CD4-positive, alpha-beta T cell (primary cell): ENCODE measurements around the gene HMGB2. TPM values are rescaled to one million over a fixed set of nuclear protein-coding genes. Genes with fewer than 3 reads are reported as not detected.

ENCODE experiments used
- ATAC-seq: fragments of 200-7000 bp; cut with Tn5 transposase; one replicate; pipeline ENCODE4 v1.10.0; 2022; ENCODE audit warnings: mild to moderate bottlenecking; ENCODE audit not compliant: poor library complexity
- CTCF ChIA-PET: fragments of 350-600 bp; sonication (Branson Sonifier 250); formaldehyde crosslinking; loops from one replicate; lab custom pipeline; 2021; ENCODE audit warnings: antibody characterized with exemption, inconsistent platforms; lab: Charles Lee
- POLR2A ChIA-PET: fragments of 350-600 bp; sonication (Branson Sonifier 250); formaldehyde crosslinking; loops from one replicate; lab custom pipeline; 2021; ENCODE audit warnings: antibody characterized with exemption, inconsistent platforms; lab: Charles Lee
- DNase-seq, 14 experiments: peaks; one replicate each; pipeline ENCODE4 v3.0.0-alpha.2; 2013 to 2020; ENCODE audit warnings: mixed read lengths in 2 of 14
- H3K27ac ChIP-seq, 2 donors: one replicate each; pipeline versions ENCODE4 v1.5.1 to v1.7.0; 2013; ENCODE audit warnings: low read length in 2 of 2, low read depth in 1 of 2, mild to moderate bottlenecking in 1 of 2
- H3K27me3 ChIP-seq, 2 experiments: 1 replicate in 1 of 2; 2 replicates in 1 of 2; pipeline versions ENCODE4 v1.6.1 to v1.7.0; 2013; ENCODE audit warnings: low read length in 2 of 2, control low read depth in 1 of 2, mild to moderate bottlenecking in 1 of 2, moderate library complexity in 1 of 2; ENCODE audit not compliant: insufficient read depth in 2 of 2, control insufficient read depth in 1 of 2
- H3K36me3 ChIP-seq: one replicate; pipeline ENCODE4 v1.6.1; 2013; ENCODE audit warnings: low read length, control low read depth; ENCODE audit not compliant: insufficient read depth
- H3K4me1 ChIP-seq: one replicate; pipeline ENCODE4 v1.6.1; 2013; ENCODE audit warnings: low read length, control low read depth; ENCODE audit not compliant: insufficient read depth
- H3K4me3 ChIP-seq: one replicate; pipeline ENCODE4 v1.5.1; 2013; ENCODE audit warnings: mild to moderate bottlenecking, low read length, moderate library complexity
- H3K9me3 ChIP-seq, 2 experiments: 1 replicate in 1 of 2; 2 replicates in 1 of 2; pipeline versions ENCODE4 v1.6.1 to v1.7.0; 2013; ENCODE audit warnings: low read length in 2 of 2, mild to moderate bottlenecking in 2 of 2, control low read depth in 1 of 2, moderate library complexity in 1 of 2; ENCODE audit not compliant: control insufficient read depth in 1 of 2, insufficient read depth in 1 of 2
- H3K27ac Mint-ChIP-seq: one replicate; pipeline ENCODE4 v1.8.0; 2020; ENCODE audit warnings: mixed read lengths
- H3K27me3 Mint-ChIP-seq: one replicate; pipeline ENCODE4 v1.8.0; 2021; ENCODE audit warnings: mixed read lengths
- H3K36me3 Mint-ChIP-seq: one replicate; pipeline ENCODE4 v1.8.0; 2021; ENCODE audit warnings: low read depth, mixed read lengths
- H3K4me1 Mint-ChIP-seq: one replicate; pipeline ENCODE4 v1.8.0; 2021; ENCODE audit warnings: low read depth, mixed read lengths
- H3K4me3 Mint-ChIP-seq: one replicate; pipeline ENCODE4 v1.8.0; 2020; ENCODE audit warnings: mild to moderate bottlenecking, mixed read lengths
- H3K9me3 Mint-ChIP-seq: one replicate; pipeline ENCODE4 v1.8.0; 2020; ENCODE audit warnings: mixed read lengths
- intact Hi-C, 2 experiments: fragments of 100-400 bp; cut with DNase I in 1 of 2; cut with micrococcal nuclease in 1 of 2; formaldehyde crosslinking; loops; one replicate each; pipeline versions ENCODE4 v1.15.1 to v1.9.0; 2023 to 2025; cut with DNase I, micrococcal nuclease
- total RNA-seq, 174 experiments: library from RNA in 2 of 174; stranded (reverse) in 2 of 174; gene quantifications; one replicate each; pipeline ENCODE4 v1.2.3 and lab custom pipeline; 2021 to 2026
- TF ChIP-seq, protein P1 (sequence below): fragments of 200-600 bp; IDR thresholded peaks from one replicate; pipeline ENCODE4 v1.8.0; 2022; ENCODE audit warnings: antibody characterized with exemption, mild to moderate bottlenecking

Gene HMGB2
- total RNA-seq, 2 experiments from 2014 or later, result 228 to 232 TPM

- no peaks in the 10 kb centered on the region for H3K4me1 Mint-ChIP-seq
- no peak overlapping the region for H3K27ac Mint-ChIP-seq
- Histone ChIP-seq H3K4me1 (no peaks in the 10 kb centered on the region), H3K9me3 (no peaks in the 10 kb centered on the region), H3K36me3 (no peaks in the 10 kb centered on the region), H3K27me3 (no peaks in the 10 kb centered on the region), H3K4me3 (no peak overlapping the region), H3K27ac (no peak overlapping the region)
- CTCF ChIA-PET, result no interaction called here
- intact Hi-C loops, result no loop called here
- peaks cover 6% of the 10 kb centered on the region for H3K27me3 Mint-ChIP-seq
- no peaks in the 10 kb centered on the region for H3K36me3 Mint-ChIP-seq
- DNase-seq, result no peak
- ATAC-seq, result no peak
- H3K9me3 Mint-ChIP-seq, result no peaks in the 10 kb centered on the region
- H3K4me3 Mint-ChIP-seq, result no peak overlapping the region
- TF ChIP-seq, protein P1, sequence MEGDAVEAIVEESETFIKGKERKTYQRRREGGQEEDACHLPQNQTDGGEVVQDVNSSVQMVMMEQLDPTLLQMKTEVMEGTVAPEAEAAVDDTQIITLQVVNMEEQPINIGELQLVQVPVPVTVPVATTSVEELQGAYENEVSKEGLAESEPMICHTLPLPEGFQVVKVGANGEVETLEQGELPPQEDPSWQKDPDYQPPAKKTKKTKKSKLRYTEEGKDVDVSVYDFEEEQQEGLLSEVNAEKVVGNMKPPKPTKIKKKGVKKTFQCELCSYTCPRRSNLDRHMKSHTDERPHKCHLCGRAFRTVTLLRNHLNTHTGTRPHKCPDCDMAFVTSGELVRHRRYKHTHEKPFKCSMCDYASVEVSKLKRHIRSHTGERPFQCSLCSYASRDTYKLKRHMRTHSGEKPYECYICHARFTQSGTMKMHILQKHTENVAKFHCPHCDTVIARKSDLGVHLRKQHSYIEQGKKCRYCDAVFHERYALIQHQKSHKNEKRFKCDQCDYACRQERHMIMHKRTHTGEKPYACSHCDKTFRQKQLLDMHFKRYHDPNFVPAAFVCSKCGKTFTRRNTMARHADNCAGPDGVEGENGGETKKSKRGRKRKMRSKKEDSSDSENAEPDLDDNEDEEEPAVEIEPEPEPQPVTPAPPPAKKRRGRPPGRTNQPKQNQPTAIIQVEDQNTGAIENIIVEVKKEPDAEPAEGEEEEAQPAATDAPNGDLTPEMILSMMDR, result no peak
- POLR2A ChIA-PET, result interaction anchor here (0.7 kb wide), 1 partner anchor 9 kb away, joined by 3 read pairs; no protein-coding TSS in a partner anchor
Observed at GRCh38 chr4:173380987-173381386, 46.8 kb upstream of the HMGB2 start.

GRCh38 chr4:173379929-173380328, 45.8 kb upstream of the HMGB2 start:
- Histone ChIP-seq H3K4me3 (no peak overlapping the region), H3K4me1 (no peaks in the 10 kb centered on the region), H3K27me3 (no peaks in the 10 kb centered on the region), H3K36me3 (no peaks in the 10 kb centered on the region), H3K9me3 (no peaks in the 10 kb centered on the region), H3K27ac (no peak overlapping the region)
- H3K4me1 Mint-ChIP-seq, result no peaks in the 10 kb centered on the region
- ChIA-PET POLR2A (no interaction called here), CTCF (no interaction called here)
- H3K36me3 Mint-ChIP-seq, result no peaks in the 10 kb centered on the region
- ATAC-seq (no peak), DNase-seq (no peak)
- TF ChIP-seq, protein P1, result no peak
- peaks cover 8% of the 10 kb centered on the region for H3K27me3 Mint-ChIP-seq
- no peak overlapping the region for H3K27ac Mint-ChIP-seq
- no peaks in the 10 kb centered on the region for H3K9me3 Mint-ChIP-seq
- no peak overlapping the region for H3K4me3 Mint-ChIP-seq
- intact Hi-C loops, result loop anchor here in 1 of 2 experiments (10.0 kb wide), 1 partner anchor 215 kb away; the partner anchor contains the start of gene GALNT7

- Mint-ChIP-seq H3K27me3 (peaks cover 31% of the 10 kb centered on the region), H3K4me3 (no peak overlapping the region), H3K36me3 (peaks cover 20% of the 10 kb centered on the region), H3K27ac (no peak overlapping the region), H3K9me3 (no peaks in the 10 kb centered on the region), H3K4me1 (peaks cover 21% of the 10 kb centered on the region)
- ATAC-seq (no peak), DNase-seq (no peak)
- no peak overlapping the region for H3K4me3 ChIP-seq
- no peaks in the 10 kb centered on the region for H3K27me3 ChIP-seq
- ChIA-PET CTCF (no interaction called here), POLR2A (interaction anchor here (1.2 kb wide), 1 partner anchor 40 kb away, joined by 5 read pairs; the partner anchor contains the start of gene HMGB2)
- no peaks in the 10 kb centered on the region for H3K36me3 ChIP-seq
- no peaks in the 10 kb centered on the region for H3K9me3 ChIP-seq
- peaks cover 13% of the 10 kb centered on the region for H3K4me1 ChIP-seq
- H3K27ac ChIP-seq, result no peak overlapping the region
- TF ChIP-seq, protein P1, result no peak
- intact Hi-C loops, result loop anchor here in 1 of 2 experiments (5.0 to 10.0 kb wide), 2 partner anchors 43 to 210 kb away; partner anchors contain the start of gene GALNT7
Observed at GRCh38 chr4:173374588-173374987, 40.4 kb upstream of the HMGB2 start.
